Stomach (tissue), 9 donors: Measurements from ENCODE around the gene CARS1. TPM values are rescaled to one million over a fixed set of nuclear protein-coding genes. Genes with fewer than 3 reads are reported as not detected.

Experiments
- DNase-seq, 2 donors: peaks; one replicate each; pipeline versions ENCODE4 v3.0.0 to v3.0.0-alpha.2; 2013 to 2019
- H3K27ac ChIP-seq, 5 donors: fragments of 200-600 bp in 4 of 5; sonication (generic) in 4 of 5; one replicate each; pipeline ENCODE4 v1.5.1; 2013 to 2019; ENCODE audit warnings: mild to moderate bottlenecking in 1 of 5, moderate library complexity in 1 of 5
- H3K27me3 ChIP-seq, 3 donors: fragments of 200-600 bp; sonication (generic); one replicate each; pipeline ENCODE4 v1.5.1; 2017 to 2019; ENCODE audit warnings: mixed run types in 1 of 3
- H3K36me3 ChIP-seq, 4 donors: fragments of 200-600 bp; sonication (generic); 1 replicate in 3 of 4; 2 replicates in 1 of 4; pipeline ENCODE4 v1.5.1; 2016 to 2019
- H3K4me1 ChIP-seq, 4 donors: fragments of 200-600 bp; sonication (generic); one replicate each; pipeline ENCODE4 v1.5.1; 2016 to 2019
- H3K4me3 ChIP-seq, 4 donors: fragments of 200-600 bp; sonication (generic) in 3 of 4; one replicate each; pipeline ENCODE4 v1.5.1; 2016 to 2019; ENCODE audit warnings: mild to moderate bottlenecking in 1 of 4
- H3K9me3 ChIP-seq, 4 donors: fragments of 200-600 bp; sonication (generic); one replicate each; pipeline ENCODE4 v1.5.1; 2016 to 2019
- EP300 ChIP-seq: sonication (generic); formaldehyde crosslinking; IDR thresholded peaks from one replicate; pipeline ENCODE4 v1.6.1; 2017; ENCODE audit warnings: antibody characterized with exemption
- POLR2A ChIP-seq, 4 donors: fragments of 450-650 bp; IDR thresholded peaks; one replicate each; pipeline ENCODE4 v1.6.1; 2016; ENCODE audit warnings: antibody characterized with exemption in 4 of 4, control low read depth in 2 of 4, mild to moderate bottlenecking in 1 of 4, moderate library complexity in 1 of 4
- POLR2AphosphoS5 ChIP-seq, 3 donors: sonication (generic); formaldehyde crosslinking; IDR thresholded peaks; one replicate each; pipeline ENCODE4 v1.6.1; 2016; ENCODE audit warnings: antibody characterized with exemption in 3 of 3
- WGBS, 5 donors: extraction: QIAGEN DNeasy Blood & Tissue Kit in 3 of 5; methylation state at CpG; one replicate each; pipeline versions ENCODE4 v1.1.5 to v1.1.7; 2013 to 2018; 5-methylcytosine and 5-hydroxymethylcytosine counted together
- intact Hi-C: fragments of 100-400 bp; cut with DNase I; formaldehyde crosslinking; loops from one replicate; pipeline ENCODE4 v1.15.1; 2023; ENCODE audit warnings: low total_unique reads
- polyA plus RNA-seq, 3 donors: library from polyadenylated mRNA; stranded (reverse); fragments of 200-250 nt; gene quantifications; one replicate each; pipeline ENCODE4 v1.2.3, GENCODE V29; 2013
- total RNA-seq, 5 donors: library from RNA; depleted of rRNA; stranded (reverse); fragments of >200 nt; gene quantifications; one replicate each; pipeline versions ENCODE4 v1.1.0 to v1.2.3, GENCODE V29; 2014 to 2016
- TF ChIP-seq, protein P1 (sequence below), 7 experiments: fragments of 450-650 bp in 4 of 7; fragments of 200-600 bp in 3 of 7; sonication (generic) in 3 of 7; IDR thresholded peaks; one replicate each; pipeline ENCODE4 v1.5.1; 2016 to 2019; ENCODE audit warnings: antibody characterized with exemption in 7 of 7, control low read depth in 2 of 7, mild to moderate bottlenecking in 1 of 7
- donor health status: healthy with polysubstance abuse.
- donor health status: Bipolar disorder and iron deficiency.
- donor health status: healthy.

The CARS1 gene
- total and polyA plus RNA-seq, 8 donors, result 25.2 to 54.2 (median 41.8) TPM

DNA sequence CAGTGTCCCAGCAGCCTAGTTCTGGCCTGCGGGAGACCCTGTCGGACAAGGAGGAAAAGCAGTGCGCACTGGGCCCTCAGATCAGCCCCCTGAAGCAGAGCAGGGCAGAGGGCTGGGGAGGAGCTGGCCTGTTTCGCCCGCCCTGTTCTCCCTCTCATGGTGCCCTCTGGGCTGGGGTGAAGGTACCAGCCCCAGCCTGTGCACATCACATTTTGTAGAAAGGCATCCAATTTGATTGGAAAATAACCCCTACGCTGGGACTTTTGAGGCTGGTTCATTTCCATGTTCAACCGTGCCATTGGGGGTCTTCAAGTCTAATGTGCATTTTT, 64.3 kb downstream of the CARS1 start:
- H3K27me3 ChIP-seq, result no peaks in the 10 kb centered on the region
- peaks cover 37 to 55% (median 48%) of the 10 kb centered on the region in 4 donors for H3K4me1 ChIP-seq
- H3K4me3 ChIP-seq, result peak overlapping the region; percentile 69 to 96 (median 90)
- H3K36me3 ChIP-seq, result no peaks in the 10 kb centered on the region
- TF ChIP-seq, protein P1, sequence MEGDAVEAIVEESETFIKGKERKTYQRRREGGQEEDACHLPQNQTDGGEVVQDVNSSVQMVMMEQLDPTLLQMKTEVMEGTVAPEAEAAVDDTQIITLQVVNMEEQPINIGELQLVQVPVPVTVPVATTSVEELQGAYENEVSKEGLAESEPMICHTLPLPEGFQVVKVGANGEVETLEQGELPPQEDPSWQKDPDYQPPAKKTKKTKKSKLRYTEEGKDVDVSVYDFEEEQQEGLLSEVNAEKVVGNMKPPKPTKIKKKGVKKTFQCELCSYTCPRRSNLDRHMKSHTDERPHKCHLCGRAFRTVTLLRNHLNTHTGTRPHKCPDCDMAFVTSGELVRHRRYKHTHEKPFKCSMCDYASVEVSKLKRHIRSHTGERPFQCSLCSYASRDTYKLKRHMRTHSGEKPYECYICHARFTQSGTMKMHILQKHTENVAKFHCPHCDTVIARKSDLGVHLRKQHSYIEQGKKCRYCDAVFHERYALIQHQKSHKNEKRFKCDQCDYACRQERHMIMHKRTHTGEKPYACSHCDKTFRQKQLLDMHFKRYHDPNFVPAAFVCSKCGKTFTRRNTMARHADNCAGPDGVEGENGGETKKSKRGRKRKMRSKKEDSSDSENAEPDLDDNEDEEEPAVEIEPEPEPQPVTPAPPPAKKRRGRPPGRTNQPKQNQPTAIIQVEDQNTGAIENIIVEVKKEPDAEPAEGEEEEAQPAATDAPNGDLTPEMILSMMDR (IDR thresholded peaks at IDR 0.05), result no peak
- TF ChIP-seq POLR2A (IDR thresholded peaks at IDR 0.05) (no peak), POLR2AphosphoS5 (IDR thresholded peaks at IDR 0.05) (no peak), EP300 (no peak)
- 28 to 67% (median 34%) methylated on average over 3 to 7 of the region's 7 CpGs for WGBS, 5 donors
- DNase-seq, result no peak
- peak overlapping the region in 3 of 5 donors; percentile 95 to 97 (median 96) for H3K27ac ChIP-seq
- H3K9me3 ChIP-seq, result no peaks in the 10 kb centered on the region
- intact Hi-C loops, result no loop called here

DNA sequence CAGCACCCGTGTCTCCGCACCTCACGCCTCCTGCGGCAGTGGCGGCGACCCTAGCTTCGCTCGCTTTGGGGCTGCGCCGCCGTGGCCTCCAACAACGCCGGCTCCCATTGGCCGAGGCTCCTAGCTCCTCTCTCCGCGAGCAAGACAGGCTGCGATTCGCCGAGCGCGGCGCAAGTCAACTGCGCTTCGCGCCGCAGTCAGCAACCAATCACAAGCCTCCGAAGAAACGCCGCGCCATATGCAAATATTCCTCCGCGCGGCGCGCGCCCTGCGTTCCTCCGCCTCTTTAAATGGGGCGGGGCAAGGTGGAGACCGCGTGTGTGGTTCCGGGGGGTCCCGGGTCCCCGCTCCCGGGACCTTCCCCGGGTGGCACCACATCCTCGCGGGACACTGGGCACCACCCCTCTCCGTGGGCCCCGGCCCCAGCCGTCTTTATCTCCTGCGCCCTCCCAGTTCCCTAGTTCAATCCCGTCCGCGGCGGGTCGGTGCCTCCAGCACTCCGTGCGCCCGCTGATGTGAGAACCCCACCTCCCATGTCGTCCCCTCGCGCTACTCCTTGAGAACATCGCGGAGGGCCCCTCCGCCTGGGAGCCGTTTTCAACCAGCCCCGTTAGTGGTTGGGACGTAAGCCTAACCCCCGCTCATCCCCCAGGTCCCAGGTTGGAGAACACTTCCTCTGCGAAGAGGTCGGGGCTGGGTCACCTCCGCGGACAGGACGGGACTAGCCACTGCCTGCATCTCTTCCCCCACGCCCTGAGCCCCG, 64.8 kb downstream of the CARS1 start, which contains the start of gene NAP1L4:
Gene NAP1L4, minus strand, starts transcription at position 96 of the 763 bp plus-strand sequence. CDS start 13,109 bp downstream, outside the sequence.
- Histone ChIP-seq H3K4me1 (peaks cover 37 to 55% (median 50%) of the 10 kb centered on the region in 4 donors), H3K36me3 (no peaks in the 10 kb centered on the region), H3K9me3 (no peaks in the 10 kb centered on the region), H3K4me3 (peak within 1 kb of the TSS; percentile 69 to 96 (median 90)), H3K27ac (peak within 1 kb of the TSS; percentile 95 to 99 (median 96)), H3K27me3 (no peaks in the 10 kb centered on the region)
- TF ChIP-seq, protein P1 (IDR thresholded peaks at IDR 0.05), result no peak
- TF ChIP-seq POLR2AphosphoS5 (IDR thresholded peaks at IDR 0.05), result peak; percentile 61 to 86 (median 86)
- DNase-seq, result peak; percentile 98 to 99
- WGBS, 5 donors, result 0 to 1% (median 0%) methylated on average over 57 to 76 of the region's 77 CpGs
- intact Hi-C loops, result no loop called here

DNA sequence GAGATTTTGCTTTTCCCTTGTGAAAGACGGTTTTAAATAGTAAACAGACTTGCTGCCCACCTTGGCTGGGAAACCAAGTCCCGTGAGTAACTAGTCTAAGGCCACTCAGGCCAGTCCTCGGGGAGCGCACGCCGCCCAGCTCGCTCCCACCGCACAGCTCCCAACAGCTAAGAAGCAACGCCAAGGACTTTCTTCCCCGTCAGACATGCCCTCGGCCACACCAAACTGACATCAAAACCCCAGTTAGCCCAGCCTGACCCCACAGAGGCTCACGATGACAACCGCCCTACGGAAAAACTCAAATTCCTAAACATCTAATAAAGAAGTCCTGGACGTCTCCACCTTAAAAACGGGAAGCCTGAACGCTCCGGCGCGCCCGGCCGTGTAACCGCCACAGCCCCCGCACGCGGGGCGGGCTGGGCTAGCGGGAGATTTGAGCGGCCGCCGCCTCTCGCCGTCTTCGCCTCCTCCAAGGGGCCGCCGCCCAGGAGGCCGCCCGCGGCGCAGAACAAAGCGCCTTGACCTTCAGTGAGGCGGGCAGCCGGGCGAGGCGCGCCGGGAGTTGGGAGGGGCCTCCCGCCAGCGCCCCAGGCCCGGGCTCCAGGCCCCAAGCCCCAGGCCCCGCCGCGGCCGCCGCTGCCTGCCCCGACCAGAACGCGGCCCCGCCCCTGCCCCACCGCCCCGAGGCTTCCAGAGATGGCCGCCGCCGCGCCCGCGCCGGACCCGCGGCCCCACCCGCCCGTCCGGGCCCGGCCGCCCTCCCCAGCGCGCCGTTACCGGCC, 65.6 kb downstream of the CARS1 start:
- 0 to 1% (median 1%) methylated on average over 47 to 75 of the region's 79 CpGs for WGBS, 5 donors
- H3K4me1 ChIP-seq, result peaks cover 38 to 56% (median 51%) of the 10 kb centered on the region in 4 donors

More for the DNA sequence above, 65.6 kb downstream of the CARS1 start:
- TF ChIP-seq, protein P1 (IDR thresholded peaks at IDR 0.05), result no peak
- TF ChIP-seq POLR2AphosphoS5 (IDR thresholded peaks at IDR 0.05), result peak in 1 of 3 donors; percentile 7
- no peaks in the 10 kb centered on the region for H3K27me3 ChIP-seq
- DNase-seq, result no peak
- intact Hi-C loops, result no loop called here
- H3K9me3 ChIP-seq, result no peaks in the 10 kb centered on the region
- no peaks in the 10 kb centered on the region for H3K36me3 ChIP-seq
- H3K4me3 ChIP-seq, result peak overlapping the region; percentile 69 to 96 (median 90)
- peak overlapping the region; percentile 95 to 99 (median 96) for H3K27ac ChIP-seq
